HG03066 (cell line): Measurements from ENCODE around the gene OR5I1.
"Not testable (repeated sequence)": the region's sequence is repeated elsewhere in the genome, so short reads cannot be mapped to it uniquely, and the experiment has no call there.

Source experiments
- ATAC-seq: cut with Tn5 transposase; IDR thresholded peaks from one replicate; pipeline ENCODE4 v1.9.1; 2021; ENCODE audit warnings: low read depth; ENCODE audit not compliant: unreplicated experiment

Gene OR5I1

GRCh38 chr11:55936300-55936699, at the start of gene OR5I1:
Gene OR5I1 (minus strand): TSS chr11:55936400. CDS start chr11:55936400, 0 bp downstream.
- no peak for ATAC-seq

- ATAC-seq: no peak
Observed at GRCh38 chr11:55970935-55971334, 34.7 kb upstream of the OR5I1 start.

GRCh38 chr11:55969845-55970244, 33.6 kb upstream of the OR5I1 start, which contains the start of gene OR10AG1:
Gene OR10AG1 (minus strand): TSS chr11:55969945. CDS start chr11:55969907, 38 bp downstream.
- no peak for ATAC-seq

GRCh38 chr11:55967914-55968313, 31.7 kb upstream of the OR5I1 start:
- ATAC-seq: no peak

- no peak for ATAC-seq
Observed at GRCh38 chr11:55966391-55966790, 30.2 kb upstream of the OR5I1 start.

GRCh38 chr11:55956521-55956920, 20.3 kb upstream of the OR5I1 start:
- no peak for ATAC-seq

GRCh38 chr11:55949330-55949729, 13.1 kb upstream of the OR5I1 start:
- ATAC-seq: no peak

- no peak for ATAC-seq
Observed at GRCh38 chr11:55942785-55943392, 6.7 kb upstream of the OR5I1 start.

- ATAC-seq: no peak
Observed at GRCh38 chr11:55920537-55920936, 15.7 kb downstream of the OR5I1 start.

GRCh38 chr11:55914482-55914881, 21.7 kb downstream of the OR5I1 start, which contains the start of gene OR5W2:
Gene OR5W2 (minus strand): TSS chr11:55914582. CDS start chr11:55914582, 0 bp downstream.
- ATAC-seq: no peak

GRCh38 chr11:55902308-55902707, 33.9 kb downstream of the OR5I1 start:
- ATAC-seq: no peak

GRCh38 chr11:55895216-55895615, 41.0 kb downstream of the OR5I1 start:
- ATAC-seq: no peak

- ATAC-seq: not testable (repeated sequence)
Observed at GRCh38 chr11:55885481-55885880, 50.7 kb downstream of the OR5I1 start.
